Measurements from ENCODE around the gene POLE3.

POLE3 gene

DNA sequence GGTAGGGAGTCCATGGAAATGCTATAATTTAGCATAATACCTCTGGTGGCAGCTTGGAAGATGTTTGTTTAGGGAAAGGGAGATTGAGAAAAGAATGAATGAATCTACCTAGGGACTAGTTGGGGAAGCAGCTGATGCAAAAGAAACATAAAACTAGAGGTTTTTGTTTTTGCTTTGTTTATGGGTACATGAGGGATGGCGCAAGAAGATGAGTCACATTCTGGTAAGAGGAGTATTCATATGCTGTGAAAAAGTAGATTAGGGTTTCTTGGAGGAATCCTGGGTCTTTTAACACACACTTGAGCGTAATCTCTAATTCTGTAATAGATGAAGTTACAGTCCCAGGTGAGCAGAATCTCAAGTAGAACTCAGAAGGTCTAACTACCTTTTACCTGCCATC, 17.2 kb upstream of the POLE3 start:
- no peak for ATAC-seq
- TF ChIP-seq, protein P1, sequence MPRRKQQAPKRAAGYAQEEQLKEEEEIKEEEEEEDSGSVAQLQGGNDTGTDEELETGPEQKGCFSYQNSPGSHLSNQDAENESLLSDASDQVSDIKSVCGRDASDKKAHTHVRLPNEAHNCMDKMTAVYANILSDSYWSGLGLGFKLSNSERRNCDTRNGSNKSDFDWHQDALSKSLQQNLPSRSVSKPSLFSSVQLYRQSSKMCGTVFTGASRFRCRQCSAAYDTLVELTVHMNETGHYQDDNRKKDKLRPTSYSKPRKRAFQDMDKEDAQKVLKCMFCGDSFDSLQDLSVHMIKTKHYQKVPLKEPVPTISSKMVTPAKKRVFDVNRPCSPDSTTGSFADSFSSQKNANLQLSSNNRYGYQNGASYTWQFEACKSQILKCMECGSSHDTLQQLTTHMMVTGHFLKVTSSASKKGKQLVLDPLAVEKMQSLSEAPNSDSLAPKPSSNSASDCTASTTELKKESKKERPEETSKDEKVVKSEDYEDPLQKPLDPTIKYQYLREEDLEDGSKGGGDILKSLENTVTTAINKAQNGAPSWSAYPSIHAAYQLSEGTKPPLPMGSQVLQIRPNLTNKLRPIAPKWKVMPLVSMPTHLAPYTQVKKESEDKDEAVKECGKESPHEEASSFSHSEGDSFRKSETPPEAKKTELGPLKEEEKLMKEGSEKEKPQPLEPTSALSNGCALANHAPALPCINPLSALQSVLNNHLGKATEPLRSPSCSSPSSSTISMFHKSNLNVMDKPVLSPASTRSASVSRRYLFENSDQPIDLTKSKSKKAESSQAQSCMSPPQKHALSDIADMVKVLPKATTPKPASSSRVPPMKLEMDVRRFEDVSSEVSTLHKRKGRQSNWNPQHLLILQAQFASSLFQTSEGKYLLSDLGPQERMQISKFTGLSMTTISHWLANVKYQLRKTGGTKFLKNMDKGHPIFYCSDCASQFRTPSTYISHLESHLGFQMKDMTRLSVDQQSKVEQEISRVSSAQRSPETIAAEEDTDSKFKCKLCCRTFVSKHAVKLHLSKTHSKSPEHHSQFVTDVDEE (CRISPR knock-in tag; IDR thresholded peaks at IDR 0.05): no peak
- TF ChIP-seq ZFP3 (CRISPR knock-in tag; IDR thresholded peaks at IDR 0.05): no peak
- TF ChIP-seq GLIS3 (CRISPR knock-in tag; IDR thresholded peaks at IDR 0.05): no peak
- no peak for TF ChIP-seq ZNF70 (CRISPR knock-in tag; IDR thresholded peaks at IDR 0.05)
- no peak for TF ChIP-seq ZNF565 (CRISPR knock-in tag; conservative IDR thresholded peaks at IDR 0.05; ENCODE audit: low read depth)
- TF ChIP-seq CSDC2 (CRISPR knock-in tag; IDR thresholded peaks at IDR 0.05): no peak
- TF ChIP-seq TOX (CRISPR knock-in tag; IDR thresholded peaks at IDR 0.05; ENCODE audit: borderline replicate concordance): no peak
- TF ChIP-seq, protein P2, sequence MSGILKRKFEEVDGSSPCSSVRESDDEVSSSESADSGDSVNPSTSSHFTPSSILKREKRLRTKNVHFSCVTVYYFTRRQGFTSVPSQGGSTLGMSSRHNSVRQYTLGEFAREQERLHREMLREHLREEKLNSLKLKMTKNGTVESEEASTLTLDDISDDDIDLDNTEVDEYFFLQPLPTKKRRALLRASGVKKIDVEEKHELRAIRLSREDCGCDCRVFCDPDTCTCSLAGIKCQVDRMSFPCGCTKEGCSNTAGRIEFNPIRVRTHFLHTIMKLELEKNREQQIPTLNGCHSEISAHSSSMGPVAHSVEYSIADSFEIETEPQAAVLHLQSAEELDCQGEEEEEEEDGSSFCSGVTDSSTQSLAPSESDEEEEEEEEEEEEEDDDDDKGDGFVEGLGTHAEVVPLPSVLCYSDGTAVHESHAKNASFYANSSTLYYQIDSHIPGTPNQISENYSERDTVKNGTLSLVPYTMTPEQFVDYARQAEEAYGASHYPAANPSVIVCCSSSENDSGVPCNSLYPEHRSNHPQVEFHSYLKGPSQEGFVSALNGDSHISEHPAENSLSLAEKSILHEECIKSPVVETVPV (CRISPR knock-in tag; IDR thresholded peaks at IDR 0.05): no peak
- TF ChIP-seq ARNTL (CRISPR knock-in tag; IDR thresholded peaks at IDR 0.05; ENCODE audit: borderline replicate concordance, low read depth): no peak
- no peak for TF ChIP-seq PPARA (CRISPR knock-in tag; IDR thresholded peaks at IDR 0.05; ENCODE audit: borderline replicate concordance)
- TF ChIP-seq SNAI2 (CRISPR knock-in tag; IDR thresholded peaks at IDR 0.05): no peak
- TF ChIP-seq, protein P3, sequence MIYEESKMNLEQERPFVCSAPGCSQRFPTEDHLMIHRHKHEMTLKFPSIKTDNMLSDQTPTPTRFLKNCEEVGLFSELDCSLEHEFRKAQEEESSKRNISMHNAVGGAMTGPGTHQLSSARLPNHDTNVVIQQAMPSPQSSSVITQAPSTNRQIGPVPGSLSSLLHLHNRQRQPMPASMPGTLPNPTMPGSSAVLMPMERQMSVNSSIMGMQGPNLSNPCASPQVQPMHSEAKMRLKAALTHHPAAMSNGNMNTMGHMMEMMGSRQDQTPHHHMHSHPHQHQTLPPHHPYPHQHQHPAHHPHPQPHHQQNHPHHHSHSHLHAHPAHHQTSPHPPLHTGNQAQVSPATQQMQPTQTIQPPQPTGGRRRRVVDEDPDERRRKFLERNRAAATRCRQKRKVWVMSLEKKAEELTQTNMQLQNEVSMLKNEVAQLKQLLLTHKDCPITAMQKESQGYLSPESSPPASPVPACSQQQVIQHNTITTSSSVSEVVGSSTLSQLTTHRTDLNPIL (CRISPR knock-in tag; IDR thresholded peaks at IDR 0.05; ENCODE audit: low read depth): no peak
- TF ChIP-seq ZFP30 (CRISPR knock-in tag; IDR thresholded peaks at IDR 0.05): no peak
- no peak for TF ChIP-seq BACH2 (CRISPR knock-in tag; IDR thresholded peaks at IDR 0.05; ENCODE audit: borderline replicate concordance)
- TF ChIP-seq, protein P4, sequence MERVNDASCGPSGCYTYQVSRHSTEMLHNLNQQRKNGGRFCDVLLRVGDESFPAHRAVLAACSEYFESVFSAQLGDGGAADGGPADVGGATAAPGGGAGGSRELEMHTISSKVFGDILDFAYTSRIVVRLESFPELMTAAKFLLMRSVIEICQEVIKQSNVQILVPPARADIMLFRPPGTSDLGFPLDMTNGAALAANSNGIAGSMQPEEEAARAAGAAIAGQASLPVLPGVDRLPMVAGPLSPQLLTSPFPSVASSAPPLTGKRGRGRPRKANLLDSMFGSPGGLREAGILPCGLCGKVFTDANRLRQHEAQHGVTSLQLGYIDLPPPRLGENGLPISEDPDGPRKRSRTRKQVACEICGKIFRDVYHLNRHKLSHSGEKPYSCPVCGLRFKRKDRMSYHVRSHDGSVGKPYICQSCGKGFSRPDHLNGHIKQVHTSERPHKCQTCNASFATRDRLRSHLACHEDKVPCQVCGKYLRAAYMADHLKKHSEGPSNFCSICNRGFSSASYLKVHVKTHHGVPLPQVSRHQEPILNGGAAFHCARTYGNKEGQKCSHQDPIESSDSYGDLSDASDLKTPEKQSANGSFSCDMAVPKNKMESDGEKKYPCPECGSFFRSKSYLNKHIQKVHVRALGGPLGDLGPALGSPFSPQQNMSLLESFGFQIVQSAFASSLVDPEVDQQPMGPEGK (CRISPR knock-in tag; IDR thresholded peaks at IDR 0.05; ENCODE audit: borderline replicate concordance): no peak
- TF ChIP-seq, protein P5, sequence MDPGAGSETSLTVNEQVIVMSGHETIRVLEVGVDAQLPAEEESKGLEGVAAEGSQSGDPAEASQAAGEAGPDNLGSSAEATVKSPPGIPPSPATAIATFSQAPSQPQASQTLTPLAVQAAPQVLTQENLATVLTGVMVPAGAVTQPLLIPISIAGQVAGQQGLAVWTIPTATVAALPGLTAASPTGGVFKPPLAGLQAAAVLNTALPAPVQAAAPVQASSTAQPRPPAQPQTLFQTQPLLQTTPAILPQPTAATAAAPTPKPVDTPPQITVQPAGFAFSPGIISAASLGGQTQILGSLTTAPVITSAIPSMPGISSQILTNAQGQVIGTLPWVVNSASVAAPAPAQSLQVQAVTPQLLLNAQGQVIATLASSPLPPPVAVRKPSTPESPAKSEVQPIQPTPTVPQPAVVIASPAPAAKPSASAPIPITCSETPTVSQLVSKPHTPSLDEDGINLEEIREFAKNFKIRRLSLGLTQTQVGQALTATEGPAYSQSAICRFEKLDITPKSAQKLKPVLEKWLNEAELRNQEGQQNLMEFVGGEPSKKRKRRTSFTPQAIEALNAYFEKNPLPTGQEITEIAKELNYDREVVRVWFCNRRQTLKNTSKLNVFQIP (CRISPR knock-in tag; IDR thresholded peaks at IDR 0.05; ENCODE audit: borderline replicate concordance, low read depth): no peak
- TF ChIP-seq ZC3H10 (CRISPR knock-in tag; IDR thresholded peaks at IDR 0.05): no peak

DNA sequence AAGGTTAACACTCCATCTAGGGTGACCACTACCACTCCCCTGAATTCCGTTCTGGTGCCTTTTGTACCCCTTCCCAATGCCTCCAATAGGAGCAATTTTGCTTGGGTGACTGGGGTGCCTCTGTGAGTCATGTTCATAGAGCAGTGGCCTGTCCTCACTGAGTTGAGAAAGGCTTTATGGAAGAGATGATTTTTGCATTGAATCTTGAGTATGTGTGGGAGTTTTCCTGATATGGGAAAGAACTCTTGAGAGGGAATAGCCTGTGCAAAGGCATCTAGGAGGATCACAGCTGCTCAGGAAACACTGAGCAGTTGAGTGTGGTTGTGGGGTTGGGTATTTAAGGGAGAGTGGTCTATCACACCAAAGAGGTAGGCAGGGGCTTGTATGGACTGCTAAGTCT, 16.2 kb upstream of the POLE3 start:
- TF ChIP-seq, protein P2 (CRISPR knock-in tag; IDR thresholded peaks at IDR 0.05): no peak
- TF ChIP-seq ZNF70 (CRISPR knock-in tag; IDR thresholded peaks at IDR 0.05) (no peak), BACH2 (CRISPR knock-in tag; IDR thresholded peaks at IDR 0.05; ENCODE audit: borderline replicate concordance) (no peak), ZFP3 (CRISPR knock-in tag; IDR thresholded peaks at IDR 0.05) (no peak), ARNTL (CRISPR knock-in tag; IDR thresholded peaks at IDR 0.05; ENCODE audit: borderline replicate concordance, low read depth) (no peak), OSR1 (CRISPR knock-in tag; IDR thresholded peaks at IDR 0.05) (no peak), ZNF8 (CRISPR knock-in tag; IDR thresholded peaks at IDR 0.05) (no peak), TCF4 (CRISPR knock-in tag; IDR thresholded peaks at IDR 0.05; ENCODE audit: borderline replicate concordance) (no peak)
- TF ChIP-seq, protein P3 (CRISPR knock-in tag; IDR thresholded peaks at IDR 0.05; ENCODE audit: low read depth): no peak
- TF ChIP-seq, protein P1 (CRISPR knock-in tag; IDR thresholded peaks at IDR 0.05): no peak
- TF ChIP-seq, protein P5 (CRISPR knock-in tag; IDR thresholded peaks at IDR 0.05; ENCODE audit: borderline replicate concordance, low read depth): no peak
- no peak for ATAC-seq

Data from SK-N-SH treated with all-trans-retinoic acid at 6 μM for 48 hours (cell line).